HepG2 (cell line): ENCODE measurements around the gene NDUFS1. TPM values are rescaled to one million over a fixed set of nuclear protein-coding genes. Genes with fewer than 3 reads are reported as not detected.

Source experiments
- CC2D1A ChIP-seq: sonication (generic); formaldehyde crosslinking; IDR thresholded peaks from 2 replicates; pipeline ENCODE4 v1.8.1; 2023; ENCODE audit warnings: mild to moderate bottlenecking, missing genetic modification reagents
- CHD4 ChIP-seq: fragments of 200-600 bp; sonication (generic); IDR thresholded peaks from 2 replicates; pipeline ENCODE4 v1.7.0; 2017; ENCODE audit warnings: mild to moderate bottlenecking, low read length, borderline replicate concordance
- FOXK2 ChIP-seq: fragments of 450-650 bp; IDR thresholded peaks from 2 replicates; pipeline ENCODE4 v1.6.1; 2016
- HNRNPH1 ChIP-seq: fragments of 200-400 bp; formaldehyde crosslinking; optimal IDR thresholded peaks from 2 replicates; pipeline ENCODE3; 2017; ENCODE audit warnings: mild to moderate bottlenecking, low read depth, low read length
- HOXA3 ChIP-seq: sonication (generic); formaldehyde crosslinking; IDR thresholded peaks from 2 replicates; pipeline ENCODE4 v1.5.0; 2020; ENCODE audit warnings: missing genetic modification reagents
- KMT2A ChIP-seq: sonication (generic); formaldehyde crosslinking; IDR thresholded peaks from 2 replicates; pipeline ENCODE4 v1.4.0; 2020; ENCODE audit warnings: missing genetic modification reagents
- MAZ ChIP-seq, 2 experiments: sonication (generic) in 1 of 2; formaldehyde crosslinking in 1 of 2; IDR thresholded peaks; 2 replicates each; pipeline versions ENCODE4 v1.5.0 to v1.6.1; 2012 to 2020; ENCODE audit warnings: low read depth in 2 of 2, mild to moderate bottlenecking in 2 of 2, borderline replicate concordance in 1 of 2, improper control_type of control experiment in 1 of 2, low read length in 1 of 2, missing genetic modification reagents in 1 of 2, moderate library complexity in 1 of 2
- NONO ChIP-seq, 2 experiments: fragments of 450-650 bp in 1 of 2; sonication (generic) in 1 of 2; formaldehyde crosslinking in 1 of 2; IDR thresholded peaks in 1 of 2; conservative IDR thresholded peaks in 1 of 2; 2 replicates each; pipeline versions ENCODE4 v1.6.1 to v1.8.0; 2017 to 2022; ENCODE audit warnings: mild to moderate bottlenecking in 1 of 2, missing genetic modification reagents in 1 of 2, moderate library complexity in 1 of 2
- SIX1 ChIP-seq: sonication (generic); formaldehyde crosslinking; IDR thresholded peaks from 2 replicates; pipeline ENCODE4 v1.4.0; 2020; ENCODE audit warnings: missing genetic modification reagents, borderline replicate concordance
- SIX4 ChIP-seq: sonication (generic); formaldehyde crosslinking; IDR thresholded peaks from 2 replicates; pipeline ENCODE4 v1.4.0; 2020; ENCODE audit warnings: missing genetic modification reagents
- TERF1 ChIP-seq: sonication (generic); formaldehyde crosslinking; IDR thresholded peaks from 2 replicates; pipeline ENCODE4 v1.8.0; 2022; ENCODE audit warnings: mild to moderate bottlenecking, missing genetic modification reagents, moderate library complexity
- THAP11 ChIP-seq: IDR thresholded peaks from 2 replicates; pipeline ENCODE4 v1.6.1; 2016; ENCODE audit warnings: missing biosample characterization, missing genetic modification reagents
- TMF1 ChIP-seq: sonication (generic); formaldehyde crosslinking; IDR thresholded peaks from 2 replicates; pipeline ENCODE4 v1.8.1; 2022; ENCODE audit warnings: low read depth, missing genetic modification reagents
- ZBTB21 ChIP-seq: sonication (generic); formaldehyde crosslinking; IDR thresholded peaks from 2 replicates; pipeline ENCODE4 v1.4.0; 2020; ENCODE audit warnings: missing genetic modification reagents
- ZBTB39 ChIP-seq: sonication (generic); formaldehyde crosslinking; IDR thresholded peaks from 2 replicates; pipeline ENCODE4 v1.5.0; 2020; ENCODE audit warnings: missing genetic modification reagents
- ZNF75D ChIP-seq: sonication (generic); formaldehyde crosslinking; IDR thresholded peaks from 2 replicates; pipeline ENCODE4 v1.8.1; 2023; ENCODE audit warnings: missing genetic modification reagents, mild to moderate bottlenecking, borderline replicate concordance
- polyA plus RNA-seq, 8 experiments: library from polyadenylated mRNA; depleted of rRNA in 3 of 8; stranded (reverse) in 7 of 8; unstranded in 1 of 8; fragments of >200 nt; fragmentation: Illumina TruSeq in 4 of 8; extraction: Trizol in 4 of 8; gene quantifications; 2 replicates each; pipeline versions ENCODE4 v1.2.1 to v1.2.3, GENCODE V29; 2011 to 2016; ENCODE audit warnings: low read depth in 4 of 8, missing spikeins in 1 of 8, mixed read lengths in 1 of 8; ENCODE audit not compliant: insufficient read depth in 1 of 8
- total RNA-seq, 5 experiments: library from RNA; depleted of rRNA; stranded (reverse); fragments of >200 nt; fragmentation: Illumina TruSeq; extraction: Trizol; gene quantifications; 2 replicates each; pipeline ENCODE4 v1.2.3, GENCODE V29; 2016; ENCODE audit warnings: low read depth in 1 of 5
- TF ChIP-seq, protein P1 (sequence below): sonication (generic); formaldehyde crosslinking; IDR thresholded peaks from 2 replicates; pipeline ENCODE4 v1.4.0; 2020; ENCODE audit warnings: missing genetic modification reagents
- TF ChIP-seq, protein P2 (sequence below), 2 experiments: sonication (generic) in 1 of 2; formaldehyde crosslinking in 1 of 2; IDR thresholded peaks; 2 replicates each; pipeline versions ENCODE4 v1.4.0 to v1.6.1; 2016 to 2020; ENCODE audit warnings: borderline replicate concordance in 1 of 2, low read depth in 1 of 2, mild to moderate bottlenecking in 1 of 2, missing genetic modification reagents in 1 of 2

The NDUFS1 gene
- total and polyA plus RNA-seq, 2 of the 13 experiments (the other 11 are each of a cell fraction or from before 2014, with no cell fraction given) = 139 to 242 TPM

GRCh38 chr2:206159346-206160124 lies at the start of gene NDUFS1, which contains the start of gene EEF1B2 (continued):
- TF ChIP-seq SIX1 (CRISPR knock-in tag) (0 out of 2 replicates have a peak, but pooled peaks have one; percentile 11), TERF1 (CRISPR knock-in tag) (no peak), SIX4 (no peak), KMT2A (CRISPR knock-in tag) (peak; percentile 98), ZBTB39 (CRISPR knock-in tag) (no peak), HNRNPH1 (no peak), CC2D1A (CRISPR knock-in tag) (no peak; the same call in 1 of the 2 replicates), HOXA3 (CRISPR knock-in tag) (peak; percentile 97), ZNF75D (CRISPR knock-in tag) (no peak; the same call in 1 of the 2 replicates), MAZ (IDR thresholded peaks at IDR 0.05; ENCODE audit: borderline replicate concordance, low read depth, low read length) (peak; percentile 65; the same call in 1 of the 2 replicates), MAZ (CRISPR knock-in tag; IDR thresholded peaks at IDR 0.05; ENCODE audit: low read depth) (peak; percentile 46; the same call in 1 of the 2 replicates), ZBTB21 (CRISPR knock-in tag) (no peak; the same call in 1 of the 2 replicates), TMF1 (peak; percentile 68; the same call in 1 of the 2 replicates), CHD4 (no peak), NONO (IDR thresholded peaks at IDR 0.05) (no peak), NONO (CRISPR knock-in tag; conservative IDR thresholded peaks at IDR 0.05) (peak; percentile 89), FOXK2 (peak; percentile 55; the same call in 1 of the 2 replicates), THAP11 (CRISPR knock-in tag) (peak; percentile 93)
- TF ChIP-seq, protein P1, sequence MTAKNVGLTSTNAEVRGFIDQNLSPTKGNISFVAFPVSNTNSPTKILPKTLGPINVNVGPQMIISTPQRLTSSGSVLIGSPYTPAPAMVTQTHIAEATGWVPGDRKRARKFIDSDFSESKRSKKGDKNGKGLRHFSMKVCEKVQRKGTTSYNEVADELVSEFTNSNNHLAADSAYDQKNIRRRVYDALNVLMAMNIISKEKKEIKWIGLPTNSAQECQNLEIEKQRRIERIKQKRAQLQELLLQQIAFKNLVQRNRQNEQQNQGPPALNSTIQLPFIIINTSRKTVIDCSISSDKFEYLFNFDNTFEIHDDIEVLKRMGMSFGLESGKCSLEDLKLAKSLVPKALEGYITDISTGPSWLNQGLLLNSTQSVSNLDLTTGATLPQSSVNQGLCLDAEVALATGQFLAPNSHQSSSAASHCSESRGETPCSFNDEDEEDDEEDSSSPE = peak; percentile 97
- TF ChIP-seq, protein P2, sequence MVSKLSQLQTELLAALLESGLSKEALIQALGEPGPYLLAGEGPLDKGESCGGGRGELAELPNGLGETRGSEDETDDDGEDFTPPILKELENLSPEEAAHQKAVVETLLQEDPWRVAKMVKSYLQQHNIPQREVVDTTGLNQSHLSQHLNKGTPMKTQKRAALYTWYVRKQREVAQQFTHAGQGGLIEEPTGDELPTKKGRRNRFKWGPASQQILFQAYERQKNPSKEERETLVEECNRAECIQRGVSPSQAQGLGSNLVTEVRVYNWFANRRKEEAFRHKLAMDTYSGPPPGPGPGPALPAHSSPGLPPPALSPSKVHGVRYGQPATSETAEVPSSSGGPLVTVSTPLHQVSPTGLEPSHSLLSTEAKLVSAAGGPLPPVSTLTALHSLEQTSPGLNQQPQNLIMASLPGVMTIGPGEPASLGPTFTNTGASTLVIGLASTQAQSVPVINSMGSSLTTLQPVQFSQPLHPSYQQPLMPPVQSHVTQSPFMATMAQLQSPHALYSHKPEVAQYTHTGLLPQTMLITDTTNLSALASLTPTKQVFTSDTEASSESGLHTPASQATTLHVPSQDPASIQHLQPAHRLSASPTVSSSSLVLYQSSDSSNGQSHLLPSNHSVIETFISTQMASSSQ (IDR thresholded peaks at IDR 0.05; ENCODE audit: low read depth) = peak; percentile 51; the same call in 1 of the 2 replicates
- TF ChIP-seq, protein P2 (CRISPR knock-in tag; IDR thresholded peaks at IDR 0.05; ENCODE audit: borderline replicate concordance) = peak; percentile 16; the same call in 1 of the 2 replicates
